HepG2 (cell line): ENCODE measurements around the gene SUN5. TPM values are rescaled to one million over a fixed set of nuclear protein-coding genes. Genes with fewer than 3 reads are reported as not detected.

Experiments
- CHCHD3 ChIP-seq: sonication (generic); formaldehyde crosslinking; IDR thresholded peaks from 2 replicates; pipeline ENCODE4 v1.8.0; 2022; ENCODE audit warnings: mild to moderate bottlenecking, missing genetic modification reagents, moderate library complexity
- FOSL1 ChIP-seq: sonication (generic); formaldehyde crosslinking; IDR thresholded peaks from 2 replicates; pipeline ENCODE4 v1.9.0; 2021; ENCODE audit warnings: missing genetic modification reagents, borderline replicate concordance
- FOXA3 ChIP-seq: IDR thresholded peaks from 2 replicates; pipeline ENCODE4 v1.6.1; 2016; ENCODE audit warnings: missing genetic modification reagents, missing compliant biosample characterization
- FOXM1 ChIP-seq: sonication (generic); formaldehyde crosslinking; IDR thresholded peaks from 2 replicates; pipeline ENCODE4 v1.5.0; 2020; ENCODE audit warnings: missing genetic modification reagents
- HCFC1 ChIP-seq: fragments of 150-350 bp; IDR thresholded peaks from 2 replicates; pipeline ENCODE4 v1.6.1; 2014; ENCODE audit warnings: low read depth, low read length
- MEIS1 ChIP-seq: sonication (generic); formaldehyde crosslinking; IDR thresholded peaks from 2 replicates; pipeline ENCODE4 v1.9.0; 2021; ENCODE audit warnings: mild to moderate bottlenecking, missing genetic modification reagents, moderate library complexity, borderline replicate concordance
- NCOA5 ChIP-seq: sonication (generic); formaldehyde crosslinking; IDR thresholded peaks from 2 replicates; pipeline ENCODE4 v1.4.0; 2020; ENCODE audit warnings: missing genetic modification reagents
- NCOR1 ChIP-seq: fragments of 200-600 bp; sonication (generic); IDR thresholded peaks from 2 replicates; pipeline ENCODE4 v1.7.0; 2017; ENCODE audit warnings: antibody characterized with exemption, low read length, borderline replicate concordance
- PHB2 ChIP-seq: fragments of 450-650 bp; IDR thresholded peaks from 2 replicates; pipeline ENCODE4 v1.6.1; 2018; ENCODE audit not compliant: partially characterized antibody
- RBFOX2 ChIP-seq: fragments of 200-400 bp; formaldehyde crosslinking; IDR thresholded peaks from 2 replicates; pipeline ENCODE4 v1.6.1; 2017; ENCODE audit warnings: low read depth, mild to moderate bottlenecking, low read length
- SIX1 ChIP-seq: sonication (generic); formaldehyde crosslinking; IDR thresholded peaks from 2 replicates; pipeline ENCODE4 v1.4.0; 2020; ENCODE audit warnings: missing genetic modification reagents, borderline replicate concordance
- ZMYM2 ChIP-seq: sonication (generic); formaldehyde crosslinking; IDR thresholded peaks from 2 replicates; pipeline ENCODE4 v1.8.0; 2022; ENCODE audit warnings: mild to moderate bottlenecking, missing genetic modification reagents
- ZNF501 ChIP-seq: sonication (generic); formaldehyde crosslinking; IDR thresholded peaks from 2 replicates; pipeline ENCODE4 v1.5.1; 2020; ENCODE audit warnings: mild to moderate bottlenecking, moderate library complexity, missing genetic modification reagents
- ZNF75D ChIP-seq: sonication (generic); formaldehyde crosslinking; IDR thresholded peaks from 2 replicates; pipeline ENCODE4 v1.8.1; 2023; ENCODE audit warnings: missing genetic modification reagents, mild to moderate bottlenecking, borderline replicate concordance
- ZNF800 ChIP-seq: sonication (generic); formaldehyde crosslinking; IDR thresholded peaks from 2 replicates; pipeline ENCODE4 v1.4.0; 2020; ENCODE audit warnings: missing genetic modification reagents
- ZNF883 ChIP-seq: sonication (generic); formaldehyde crosslinking; IDR thresholded peaks from 2 replicates; pipeline ENCODE4 v1.5.1; 2020; ENCODE audit warnings: mild to moderate bottlenecking, missing genetic modification reagents; ENCODE audit errors: not compliant biosample characterization
- ZSCAN30 ChIP-seq: sonication (generic); formaldehyde crosslinking; IDR thresholded peaks from 2 replicates; pipeline ENCODE4 v1.5.0; 2020; ENCODE audit warnings: mild to moderate bottlenecking, missing genetic modification reagents
- polyA plus RNA-seq, 8 experiments: library from polyadenylated mRNA; depleted of rRNA in 3 of 8; stranded (reverse) in 7 of 8; unstranded in 1 of 8; fragments of >200 nt; fragmentation: Illumina TruSeq in 4 of 8; extraction: Trizol in 4 of 8; gene quantifications; 2 replicates each; pipeline versions ENCODE4 v1.2.1 to v1.2.3, GENCODE V29; 2011 to 2016; ENCODE audit warnings: low read depth in 4 of 8, missing spikeins in 1 of 8, mixed read lengths in 1 of 8; ENCODE audit not compliant: insufficient read depth in 1 of 8
- total RNA-seq, 5 experiments: library from RNA; depleted of rRNA; stranded (reverse); fragments of >200 nt; fragmentation: Illumina TruSeq; extraction: Trizol; gene quantifications; 2 replicates each; pipeline ENCODE4 v1.2.3, GENCODE V29; 2016; ENCODE audit warnings: low read depth in 1 of 5
- TF ChIP-seq, protein P1 (sequence below): sonication (generic); formaldehyde crosslinking; IDR thresholded peaks from 2 replicates; pipeline ENCODE4 v1.5.0; 2020; ENCODE audit warnings: mild to moderate bottlenecking, missing genetic modification reagents, moderate library complexity
- TF ChIP-seq, protein P2 (sequence below): sonication (generic); formaldehyde crosslinking; IDR thresholded peaks from 2 replicates; pipeline ENCODE4 v1.4.0; 2020; ENCODE audit warnings: missing genetic modification reagents
- TF ChIP-seq, protein P3 (sequence below), 2 experiments: IDR thresholded peaks; 2 replicates each; pipeline ENCODE4 v1.6.1; 2011 to 2012; ENCODE audit warnings: low read length in 2 of 2, borderline replicate concordance in 1 of 2, low read depth in 1 of 2, mild to moderate bottlenecking in 1 of 2, moderate library complexity in 1 of 2

Gene SUN5
- total and polyA plus RNA-seq, 2 of the 13 experiments (the other 11 are each of a cell fraction or from before 2014, with no cell fraction given) = not detected

DNA sequence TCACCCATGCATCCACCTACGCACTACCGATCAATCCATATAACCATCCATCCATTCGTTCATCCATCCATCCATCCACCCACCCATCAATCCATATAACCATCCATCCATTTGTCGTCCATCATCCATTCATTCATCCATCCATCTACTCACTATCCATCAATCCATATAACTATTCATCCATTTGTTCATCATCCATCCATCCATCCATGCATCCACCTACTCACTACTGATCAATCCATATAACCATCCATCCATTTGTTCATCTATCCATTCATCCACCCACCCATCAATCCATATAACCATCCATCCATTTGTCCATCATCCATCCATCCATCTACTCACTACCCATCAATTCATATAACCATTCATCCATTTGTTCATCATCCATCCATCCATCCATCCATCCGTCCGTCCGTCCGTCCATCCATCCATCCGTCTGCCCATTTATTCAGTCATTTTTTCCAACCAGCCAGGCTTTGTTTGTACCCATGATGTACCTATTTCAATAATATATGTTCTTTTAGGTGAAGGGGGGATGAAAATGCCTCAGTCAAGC, 21.2 kb upstream of the SUN5 start (continued):
- no peak for TF ChIP-seq ZNF883 (CRISPR knock-in tag)
- no peak for TF ChIP-seq HCFC1
- no peak for TF ChIP-seq MEIS1
- no peak for TF ChIP-seq NCOA5 (CRISPR knock-in tag)
- no peak for TF ChIP-seq ZNF800 (CRISPR knock-in tag)
- TF ChIP-seq ZSCAN30 (CRISPR knock-in tag) = no peak
- TF ChIP-seq PHB2 = no peak
- no peak for TF ChIP-seq ZMYM2 (CRISPR knock-in tag)
- TF ChIP-seq SIX1 (CRISPR knock-in tag) = no peak
- TF ChIP-seq RBFOX2 = peak; percentile 74
- no peak for TF ChIP-seq FOSL1
- TF ChIP-seq, protein P1, sequence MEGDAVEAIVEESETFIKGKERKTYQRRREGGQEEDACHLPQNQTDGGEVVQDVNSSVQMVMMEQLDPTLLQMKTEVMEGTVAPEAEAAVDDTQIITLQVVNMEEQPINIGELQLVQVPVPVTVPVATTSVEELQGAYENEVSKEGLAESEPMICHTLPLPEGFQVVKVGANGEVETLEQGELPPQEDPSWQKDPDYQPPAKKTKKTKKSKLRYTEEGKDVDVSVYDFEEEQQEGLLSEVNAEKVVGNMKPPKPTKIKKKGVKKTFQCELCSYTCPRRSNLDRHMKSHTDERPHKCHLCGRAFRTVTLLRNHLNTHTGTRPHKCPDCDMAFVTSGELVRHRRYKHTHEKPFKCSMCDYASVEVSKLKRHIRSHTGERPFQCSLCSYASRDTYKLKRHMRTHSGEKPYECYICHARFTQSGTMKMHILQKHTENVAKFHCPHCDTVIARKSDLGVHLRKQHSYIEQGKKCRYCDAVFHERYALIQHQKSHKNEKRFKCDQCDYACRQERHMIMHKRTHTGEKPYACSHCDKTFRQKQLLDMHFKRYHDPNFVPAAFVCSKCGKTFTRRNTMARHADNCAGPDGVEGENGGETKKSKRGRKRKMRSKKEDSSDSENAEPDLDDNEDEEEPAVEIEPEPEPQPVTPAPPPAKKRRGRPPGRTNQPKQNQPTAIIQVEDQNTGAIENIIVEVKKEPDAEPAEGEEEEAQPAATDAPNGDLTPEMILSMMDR (CRISPR knock-in tag) = no peak
- TF ChIP-seq, protein P2, sequence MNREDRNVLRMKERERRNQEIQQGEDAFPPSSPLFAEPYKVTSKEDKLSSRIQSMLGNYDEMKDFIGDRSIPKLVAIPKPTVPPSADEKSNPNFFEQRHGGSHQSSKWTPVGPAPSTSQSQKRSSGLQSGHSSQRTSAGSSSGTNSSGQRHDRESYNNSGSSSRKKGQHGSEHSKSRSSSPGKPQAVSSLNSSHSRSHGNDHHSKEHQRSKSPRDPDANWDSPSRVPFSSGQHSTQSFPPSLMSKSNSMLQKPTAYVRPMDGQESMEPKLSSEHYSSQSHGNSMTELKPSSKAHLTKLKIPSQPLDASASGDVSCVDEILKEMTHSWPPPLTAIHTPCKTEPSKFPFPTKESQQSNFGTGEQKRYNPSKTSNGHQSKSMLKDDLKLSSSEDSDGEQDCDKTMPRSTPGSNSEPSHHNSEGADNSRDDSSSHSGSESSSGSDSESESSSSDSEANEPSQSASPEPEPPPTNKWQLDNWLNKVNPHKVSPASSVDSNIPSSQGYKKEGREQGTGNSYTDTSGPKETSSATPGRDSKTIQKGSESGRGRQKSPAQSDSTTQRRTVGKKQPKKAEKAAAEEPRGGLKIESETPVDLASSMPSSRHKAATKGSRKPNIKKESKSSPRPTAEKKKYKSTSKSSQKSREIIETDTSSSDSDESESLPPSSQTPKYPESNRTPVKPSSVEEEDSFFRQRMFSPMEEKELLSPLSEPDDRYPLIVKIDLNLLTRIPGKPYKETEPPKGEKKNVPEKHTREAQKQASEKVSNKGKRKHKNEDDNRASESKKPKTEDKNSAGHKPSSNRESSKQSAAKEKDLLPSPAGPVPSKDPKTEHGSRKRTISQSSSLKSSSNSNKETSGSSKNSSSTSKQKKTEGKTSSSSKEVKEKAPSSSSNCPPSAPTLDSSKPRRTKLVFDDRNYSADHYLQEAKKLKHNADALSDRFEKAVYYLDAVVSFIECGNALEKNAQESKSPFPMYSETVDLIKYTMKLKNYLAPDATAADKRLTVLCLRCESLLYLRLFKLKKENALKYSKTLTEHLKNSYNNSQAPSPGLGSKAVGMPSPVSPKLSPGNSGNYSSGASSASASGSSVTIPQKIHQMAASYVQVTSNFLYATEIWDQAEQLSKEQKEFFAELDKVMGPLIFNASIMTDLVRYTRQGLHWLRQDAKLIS (CRISPR knock-in tag) = no peak
- TF ChIP-seq ZNF75D (CRISPR knock-in tag) = no peak
- no peak for TF ChIP-seq CHCHD3 (CRISPR knock-in tag)
- no peak for TF ChIP-seq FOXA3
- TF ChIP-seq, protein P3, sequence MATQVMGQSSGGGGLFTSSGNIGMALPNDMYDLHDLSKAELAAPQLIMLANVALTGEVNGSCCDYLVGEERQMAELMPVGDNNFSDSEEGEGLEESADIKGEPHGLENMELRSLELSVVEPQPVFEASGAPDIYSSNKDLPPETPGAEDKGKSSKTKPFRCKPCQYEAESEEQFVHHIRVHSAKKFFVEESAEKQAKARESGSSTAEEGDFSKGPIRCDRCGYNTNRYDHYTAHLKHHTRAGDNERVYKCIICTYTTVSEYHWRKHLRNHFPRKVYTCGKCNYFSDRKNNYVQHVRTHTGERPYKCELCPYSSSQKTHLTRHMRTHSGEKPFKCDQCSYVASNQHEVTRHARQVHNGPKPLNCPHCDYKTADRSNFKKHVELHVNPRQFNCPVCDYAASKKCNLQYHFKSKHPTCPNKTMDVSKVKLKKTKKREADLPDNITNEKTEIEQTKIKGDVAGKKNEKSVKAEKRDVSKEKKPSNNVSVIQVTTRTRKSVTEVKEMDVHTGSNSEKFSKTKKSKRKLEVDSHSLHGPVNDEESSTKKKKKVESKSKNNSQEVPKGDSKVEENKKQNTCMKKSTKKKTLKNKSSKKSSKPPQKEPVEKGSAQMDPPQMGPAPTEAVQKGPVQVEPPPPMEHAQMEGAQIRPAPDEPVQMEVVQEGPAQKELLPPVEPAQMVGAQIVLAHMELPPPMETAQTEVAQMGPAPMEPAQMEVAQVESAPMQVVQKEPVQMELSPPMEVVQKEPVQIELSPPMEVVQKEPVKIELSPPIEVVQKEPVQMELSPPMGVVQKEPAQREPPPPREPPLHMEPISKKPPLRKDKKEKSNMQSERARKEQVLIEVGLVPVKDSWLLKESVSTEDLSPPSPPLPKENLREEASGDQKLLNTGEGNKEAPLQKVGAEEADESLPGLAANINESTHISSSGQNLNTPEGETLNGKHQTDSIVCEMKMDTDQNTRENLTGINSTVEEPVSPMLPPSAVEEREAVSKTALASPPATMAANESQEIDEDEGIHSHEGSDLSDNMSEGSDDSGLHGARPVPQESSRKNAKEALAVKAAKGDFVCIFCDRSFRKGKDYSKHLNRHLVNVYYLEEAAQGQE (IDR thresholded peaks at IDR 0.05; ENCODE audit: borderline replicate concordance in 1 of 2, low read depth in 1 of 2, low read length in 2 of 2) = no peak
- TF ChIP-seq NCOR1 = no peak
- no peak for TF ChIP-seq ZNF501 (CRISPR knock-in tag)
- TF ChIP-seq FOXM1 (CRISPR knock-in tag) = no peak
